Measurements from ENCODE around the gene ZNF618.

Gene ZNF618

DNA sequence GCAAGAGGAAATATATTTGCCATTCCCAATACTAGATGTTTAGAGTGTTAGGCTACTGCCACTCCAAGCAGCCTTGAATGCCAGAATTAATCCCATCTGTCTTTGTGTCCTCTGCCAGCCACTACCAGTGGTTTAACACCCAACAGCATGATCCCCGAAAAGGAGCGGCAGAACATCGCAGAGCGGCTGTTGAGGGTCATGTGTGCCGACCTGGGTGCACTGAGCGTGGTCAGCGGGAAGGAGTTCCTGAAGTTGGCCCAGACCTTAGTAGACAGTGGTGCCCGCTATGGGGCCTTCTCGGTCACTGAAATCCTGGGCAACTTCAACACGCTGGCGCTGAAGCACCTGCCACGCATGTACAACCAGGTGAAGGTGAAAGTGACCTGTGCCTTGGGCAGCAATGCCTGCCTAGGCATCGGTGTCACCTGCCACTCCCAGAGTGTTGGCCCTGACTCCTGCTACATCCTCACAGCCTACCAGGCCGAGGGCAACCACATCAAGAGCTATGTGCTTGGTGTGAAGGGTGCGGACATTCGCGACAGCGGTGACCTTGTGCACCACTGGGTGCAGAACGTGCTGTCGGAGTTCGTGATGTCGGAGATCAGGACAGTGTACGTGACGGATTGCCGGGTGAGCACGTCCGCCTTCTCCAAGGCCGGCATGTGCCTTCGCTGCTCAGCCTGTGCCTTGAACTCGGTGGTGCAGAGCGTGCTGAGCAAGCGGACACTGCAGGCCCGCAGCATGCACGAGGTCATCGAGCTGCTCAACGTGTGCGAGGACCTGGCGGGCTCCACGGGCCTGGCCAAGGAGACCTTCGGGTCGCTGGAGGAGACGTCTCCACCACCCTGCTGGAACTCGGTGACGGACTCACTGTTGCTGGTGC lies 172.7 kb downstream of the ZNF618 start:
- TF ChIP-seq, protein P1, sequence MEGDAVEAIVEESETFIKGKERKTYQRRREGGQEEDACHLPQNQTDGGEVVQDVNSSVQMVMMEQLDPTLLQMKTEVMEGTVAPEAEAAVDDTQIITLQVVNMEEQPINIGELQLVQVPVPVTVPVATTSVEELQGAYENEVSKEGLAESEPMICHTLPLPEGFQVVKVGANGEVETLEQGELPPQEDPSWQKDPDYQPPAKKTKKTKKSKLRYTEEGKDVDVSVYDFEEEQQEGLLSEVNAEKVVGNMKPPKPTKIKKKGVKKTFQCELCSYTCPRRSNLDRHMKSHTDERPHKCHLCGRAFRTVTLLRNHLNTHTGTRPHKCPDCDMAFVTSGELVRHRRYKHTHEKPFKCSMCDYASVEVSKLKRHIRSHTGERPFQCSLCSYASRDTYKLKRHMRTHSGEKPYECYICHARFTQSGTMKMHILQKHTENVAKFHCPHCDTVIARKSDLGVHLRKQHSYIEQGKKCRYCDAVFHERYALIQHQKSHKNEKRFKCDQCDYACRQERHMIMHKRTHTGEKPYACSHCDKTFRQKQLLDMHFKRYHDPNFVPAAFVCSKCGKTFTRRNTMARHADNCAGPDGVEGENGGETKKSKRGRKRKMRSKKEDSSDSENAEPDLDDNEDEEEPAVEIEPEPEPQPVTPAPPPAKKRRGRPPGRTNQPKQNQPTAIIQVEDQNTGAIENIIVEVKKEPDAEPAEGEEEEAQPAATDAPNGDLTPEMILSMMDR (IDR thresholded peaks at IDR 0.05; ENCODE audit: low read depth, low read length, missing control alignments): no peak
- in situ Hi-C loops (cut with HindIII; ENCODE audit: low sequenced_read_pairs): no loop called here
- H3K4me3 ChIP-seq (ENCODE audit: low read depth, low read length): no peak overlapping the region
- DNase-seq (ENCODE audit: low read depth): no peak

DNA sequence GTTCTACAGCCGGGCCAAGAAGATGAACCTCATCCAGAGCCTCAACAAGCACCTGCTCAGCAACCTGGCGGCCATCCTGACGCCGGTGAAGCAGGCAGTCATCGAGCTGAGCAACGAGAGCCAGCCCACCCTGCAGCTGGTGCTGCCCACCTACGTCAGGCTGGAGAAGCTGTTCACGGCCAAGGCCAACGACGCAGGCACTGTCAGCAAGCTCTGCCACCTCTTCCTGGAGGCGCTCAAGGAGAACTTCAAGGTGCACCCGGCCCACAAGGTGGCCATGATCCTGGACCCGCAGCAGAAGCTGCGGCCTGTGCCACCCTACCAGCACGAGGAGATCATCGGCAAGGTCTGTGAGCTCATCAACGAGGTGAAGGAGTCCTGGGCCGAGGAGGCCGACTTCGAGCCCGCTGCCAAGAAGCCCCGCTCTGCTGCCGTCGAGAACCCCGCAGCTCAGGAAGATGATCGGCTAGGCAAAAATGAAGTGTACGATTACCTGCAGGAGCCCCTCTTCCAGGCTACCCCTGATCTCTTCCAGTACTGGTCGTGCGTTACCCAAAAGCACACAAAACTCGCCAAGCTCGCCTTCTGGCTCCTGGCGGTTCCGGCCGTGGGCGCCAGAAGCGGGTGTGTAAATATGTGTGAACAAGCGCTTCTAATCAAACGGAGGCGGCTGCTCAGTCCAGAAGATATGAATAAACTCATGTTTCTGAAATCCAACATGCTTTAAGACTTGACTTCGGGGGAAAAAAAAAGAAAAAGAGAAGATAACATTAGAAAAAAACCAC lies 173.5 kb downstream of the ZNF618 start:
- in situ Hi-C loops (cut with HindIII; ENCODE audit: low sequenced_read_pairs): no loop called here
- DNase-seq (ENCODE audit: low read depth): no peak

DNA sequence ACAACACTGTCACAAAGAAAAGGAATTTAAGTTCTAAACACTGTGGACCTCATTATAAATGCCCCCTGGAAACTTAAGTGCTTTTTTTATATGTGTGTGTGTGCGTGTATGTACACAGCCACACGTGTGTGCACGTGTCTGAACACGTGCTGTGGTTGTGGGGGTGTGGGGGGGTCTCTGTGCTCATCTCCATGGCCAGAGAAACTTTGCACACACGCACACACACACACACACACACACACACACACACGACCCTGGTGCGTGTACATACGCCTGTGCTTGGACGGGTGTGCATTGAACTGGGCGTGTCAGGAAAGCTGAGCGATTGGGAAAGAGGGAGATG lies 174.1 kb downstream of the ZNF618 start:
- H3K4me3 ChIP-seq (ENCODE audit: low read depth, low read length): no peak overlapping the region
- TF ChIP-seq, protein P1 (IDR thresholded peaks at IDR 0.05; ENCODE audit: low read depth, low read length, missing control alignments): no peak
- in situ Hi-C loops (cut with HindIII; ENCODE audit: low sequenced_read_pairs): no loop called here
- no peak for DNase-seq (ENCODE audit: low read depth)

More for the DNA sequence above, 173.5 kb downstream of the ZNF618 start:
- H3K4me3 ChIP-seq (ENCODE audit: low read depth, low read length): no peak overlapping the region
- TF ChIP-seq, protein P1 (IDR thresholded peaks at IDR 0.05; ENCODE audit: low read depth, low read length, missing control alignments): no peak

DNA sequence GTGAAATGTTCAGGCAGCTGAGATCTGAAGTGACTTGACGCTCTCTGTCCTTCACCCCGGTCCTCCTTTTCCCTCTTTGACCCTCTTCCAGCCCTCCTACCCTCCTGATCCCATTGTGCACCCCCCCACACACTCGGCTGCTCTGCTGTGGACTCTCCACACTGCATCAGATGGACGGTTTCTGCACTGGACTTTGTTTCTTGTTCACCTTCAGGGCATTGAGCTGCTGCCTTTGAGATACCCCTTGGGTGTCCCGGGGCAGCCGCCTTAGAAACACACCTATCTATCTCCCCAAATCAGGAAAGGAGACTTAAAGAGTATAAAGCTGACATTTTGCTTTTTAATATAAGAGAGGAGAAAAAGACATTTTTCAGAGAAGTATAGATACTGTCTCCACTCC lies 174.5 kb downstream of the ZNF618 start:
- TF ChIP-seq, protein P1 (IDR thresholded peaks at IDR 0.05; ENCODE audit: low read depth, low read length, missing control alignments): no peak
- DNase-seq (ENCODE audit: low read depth): no peak
- in situ Hi-C loops (cut with HindIII; ENCODE audit: low sequenced_read_pairs): no loop called here
- H3K4me3 ChIP-seq (ENCODE audit: low read depth, low read length): no peak overlapping the region

DNA sequence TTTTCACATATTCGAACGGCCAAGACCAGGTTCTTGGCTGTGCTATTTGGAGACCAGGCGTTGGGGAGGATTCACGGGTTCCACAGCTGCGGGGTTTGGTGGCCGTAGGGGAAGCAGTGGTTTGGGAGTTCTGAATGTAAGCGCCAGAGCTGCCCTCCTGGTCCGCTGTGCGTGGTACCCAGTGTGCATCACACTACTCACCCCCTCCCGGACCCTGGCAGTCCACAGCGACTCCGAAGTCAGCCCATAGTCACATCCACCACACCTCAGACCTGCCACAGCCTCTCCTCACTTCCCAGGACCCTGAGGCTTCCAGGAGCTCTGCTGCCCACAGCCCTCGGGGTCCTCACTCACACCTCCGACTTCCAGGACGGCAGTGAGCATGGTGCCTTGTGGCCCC lies 175.2 kb downstream of the ZNF618 start:
- no peak overlapping the region for H3K4me3 ChIP-seq (ENCODE audit: low read depth, low read length)
- DNase-seq (ENCODE audit: low read depth): no peak
- in situ Hi-C loops (cut with HindIII; ENCODE audit: low sequenced_read_pairs): no loop called here
- TF ChIP-seq, protein P1 (IDR thresholded peaks at IDR 0.05; ENCODE audit: low read depth, low read length, missing control alignments): no peak

DNA sequence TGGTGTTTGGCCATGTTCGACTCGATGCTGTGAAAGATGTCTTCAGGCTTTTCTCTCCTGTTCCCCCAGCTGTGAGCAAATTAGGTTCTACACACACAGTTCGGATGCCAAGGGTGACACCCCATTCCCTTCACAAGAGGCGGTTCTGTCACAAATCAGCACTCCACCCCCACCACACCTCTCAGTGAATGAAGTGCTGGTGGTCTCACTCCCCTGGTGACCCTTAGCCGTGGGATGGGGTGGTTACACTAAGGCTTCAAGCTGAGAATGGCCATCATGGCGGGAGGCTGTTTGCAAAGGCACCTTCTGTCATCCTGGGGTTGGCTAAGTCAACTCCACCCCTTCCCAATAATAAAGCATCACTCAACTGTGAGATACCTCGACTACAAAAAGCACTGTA lies 175.6 kb downstream of the ZNF618 start:
- in situ Hi-C loops (cut with HindIII; ENCODE audit: low sequenced_read_pairs): no loop called here
- DNase-seq (ENCODE audit: low read depth): no peak
- TF ChIP-seq, protein P1 (IDR thresholded peaks at IDR 0.05; ENCODE audit: low read depth, low read length, missing control alignments): no peak
- no peak overlapping the region for H3K4me3 ChIP-seq (ENCODE audit: low read depth, low read length)

Measured in astrocyte of the cerebellum (primary cell).